ENCODE measurements around the gene CACNA1D.

The CACNA1D gene

GRCh38 chr3:53764026-53764775, 269.8 kb downstream of the CACNA1D start:
- TF ChIP-seq, protein P1, sequence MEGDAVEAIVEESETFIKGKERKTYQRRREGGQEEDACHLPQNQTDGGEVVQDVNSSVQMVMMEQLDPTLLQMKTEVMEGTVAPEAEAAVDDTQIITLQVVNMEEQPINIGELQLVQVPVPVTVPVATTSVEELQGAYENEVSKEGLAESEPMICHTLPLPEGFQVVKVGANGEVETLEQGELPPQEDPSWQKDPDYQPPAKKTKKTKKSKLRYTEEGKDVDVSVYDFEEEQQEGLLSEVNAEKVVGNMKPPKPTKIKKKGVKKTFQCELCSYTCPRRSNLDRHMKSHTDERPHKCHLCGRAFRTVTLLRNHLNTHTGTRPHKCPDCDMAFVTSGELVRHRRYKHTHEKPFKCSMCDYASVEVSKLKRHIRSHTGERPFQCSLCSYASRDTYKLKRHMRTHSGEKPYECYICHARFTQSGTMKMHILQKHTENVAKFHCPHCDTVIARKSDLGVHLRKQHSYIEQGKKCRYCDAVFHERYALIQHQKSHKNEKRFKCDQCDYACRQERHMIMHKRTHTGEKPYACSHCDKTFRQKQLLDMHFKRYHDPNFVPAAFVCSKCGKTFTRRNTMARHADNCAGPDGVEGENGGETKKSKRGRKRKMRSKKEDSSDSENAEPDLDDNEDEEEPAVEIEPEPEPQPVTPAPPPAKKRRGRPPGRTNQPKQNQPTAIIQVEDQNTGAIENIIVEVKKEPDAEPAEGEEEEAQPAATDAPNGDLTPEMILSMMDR (IDR thresholded peaks at IDR 0.05; ENCODE audit: borderline replicate concordance, control extremely low read depth, extremely low read depth, insufficient read depth, missing control alignments), result no peak
- in situ Hi-C loops (cut with MboI; ENCODE audit: low sequenced_read_pairs, unreplicated experiment), result no loop called here
- no peak for DNase-seq (ENCODE audit: low spot score)

GRCh38 chr3:53765753-53766152, 271.3 kb downstream of the CACNA1D start:
- no peak for DNase-seq (ENCODE audit: low spot score)
- in situ Hi-C loops (cut with MboI; ENCODE audit: low sequenced_read_pairs, unreplicated experiment), result no loop called here
- TF ChIP-seq, protein P1 (IDR thresholded peaks at IDR 0.05; ENCODE audit: borderline replicate concordance, control extremely low read depth, extremely low read depth, insufficient read depth, missing control alignments), result no peak

GRCh38 chr3:53766706-53767105, 272.3 kb downstream of the CACNA1D start:
- DNase-seq (ENCODE audit: low spot score), result no peak
- in situ Hi-C loops (cut with MboI; ENCODE audit: low sequenced_read_pairs, unreplicated experiment), result no loop called here
- TF ChIP-seq, protein P1 (IDR thresholded peaks at IDR 0.05; ENCODE audit: borderline replicate concordance, control extremely low read depth, extremely low read depth, insufficient read depth, missing control alignments), result no peak

- DNase-seq (ENCODE audit: low spot score), result no peak
- TF ChIP-seq, protein P1 (IDR thresholded peaks at IDR 0.05; ENCODE audit: borderline replicate concordance, control extremely low read depth, extremely low read depth, insufficient read depth, missing control alignments), result no peak
- in situ Hi-C loops (cut with MboI; ENCODE audit: low sequenced_read_pairs, unreplicated experiment), result no loop called here
Measured at GRCh38 chr3:53768478-53769459, 274.4 kb downstream of the CACNA1D start.

DNA sequence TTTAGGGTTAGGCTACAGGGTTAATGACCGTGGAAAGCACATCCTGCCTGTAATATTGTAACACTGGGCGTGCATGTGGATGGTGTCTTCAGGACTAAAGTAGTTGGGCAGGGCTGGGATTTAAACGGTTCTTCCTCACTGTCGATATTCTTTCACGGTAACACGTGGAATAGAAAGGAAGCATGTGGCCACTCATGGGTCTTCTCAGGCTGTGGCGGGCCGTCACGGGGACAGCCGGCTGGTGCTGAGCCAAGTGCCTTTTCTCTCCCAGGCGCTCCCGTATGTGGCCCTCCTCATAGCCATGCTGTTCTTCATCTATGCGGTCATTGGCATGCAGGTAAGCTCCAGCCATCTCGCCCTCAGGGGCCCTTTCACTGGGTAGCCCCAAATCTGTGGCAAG, 278.2 kb downstream of the CACNA1D start:
- TF ChIP-seq, protein P1 (IDR thresholded peaks at IDR 0.05; ENCODE audit: borderline replicate concordance, control extremely low read depth, extremely low read depth, insufficient read depth, missing control alignments), result no peak
- no peak for DNase-seq (ENCODE audit: low spot score)
- in situ Hi-C loops (cut with MboI; ENCODE audit: low sequenced_read_pairs, unreplicated experiment), result no loop called here

DNA sequence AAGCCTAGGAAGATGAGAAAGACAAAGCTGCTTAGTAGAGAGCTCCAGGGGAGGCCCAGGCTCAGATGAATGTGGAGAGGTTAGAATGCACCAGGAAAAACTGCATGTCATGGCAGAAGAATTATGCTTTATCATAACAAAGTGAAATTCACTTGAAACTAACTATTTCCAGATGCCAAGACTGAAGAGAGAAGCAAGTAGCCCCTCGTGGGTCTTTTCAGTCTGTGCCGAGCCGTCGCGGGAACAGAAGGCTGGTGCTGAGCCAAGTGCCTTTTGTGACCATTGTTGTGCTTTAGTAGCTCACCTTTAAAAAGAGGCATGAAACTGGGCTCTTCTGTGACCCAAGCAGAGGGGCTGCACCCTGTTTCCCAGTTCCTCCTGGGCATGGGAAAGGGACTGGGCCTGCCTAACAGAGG, 278.6 kb downstream of the CACNA1D start:
- DNase-seq (ENCODE audit: low spot score), result no peak
- in situ Hi-C loops (cut with MboI; ENCODE audit: low sequenced_read_pairs, unreplicated experiment), result no loop called here
- TF ChIP-seq, protein P1 (IDR thresholded peaks at IDR 0.05; ENCODE audit: borderline replicate concordance, control extremely low read depth, extremely low read depth, insufficient read depth, missing control alignments), result no peak

All from GM13976 (cell line).